Hepatocyte (in vitro differentiated cells): Measurements from ENCODE around the gene ZNF385A.

Experiments
- EZH2phosphoT487 ChIP-seq: fragments of 200-600 bp; sonication (generic); IDR thresholded peaks from one replicate; pipeline ENCODE4 v1.6.1; 2018; ENCODE audit warnings: antibody characterized with exemption, mild to moderate bottlenecking, low read depth, moderate library complexity; ENCODE audit not compliant: unreplicated experiment, severe bottlenecking
- TF ChIP-seq, protein P1 (sequence below): fragments of 200-600 bp; sonication (generic); IDR thresholded peaks from 2 replicates; pipeline ENCODE4 v1.5.1; 2016; ENCODE audit warnings: antibody characterized with exemption, mild to moderate bottlenecking; ENCODE audit not compliant: poor library complexity

DNA sequence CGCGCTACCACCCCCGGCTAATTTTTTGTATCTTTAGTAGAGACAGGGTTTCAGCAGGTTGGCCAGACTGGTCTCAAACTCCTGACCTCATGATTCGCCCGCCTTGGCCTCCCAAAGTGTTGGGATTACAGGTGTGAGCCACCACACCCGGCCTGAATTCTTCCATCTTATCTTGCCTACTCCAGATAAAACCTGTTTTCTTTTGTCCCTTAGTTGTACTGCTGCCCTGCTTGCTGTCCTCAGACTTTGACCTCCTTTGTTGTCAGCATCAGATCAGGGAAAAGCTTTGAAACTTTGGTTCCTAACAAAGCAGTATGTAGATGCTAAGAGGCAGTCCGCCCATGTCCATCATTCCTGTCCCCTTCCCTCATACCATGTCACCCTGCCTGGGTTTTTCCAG, 43.7 kb downstream of the ZNF385A start:
- TF ChIP-seq, protein P1, sequence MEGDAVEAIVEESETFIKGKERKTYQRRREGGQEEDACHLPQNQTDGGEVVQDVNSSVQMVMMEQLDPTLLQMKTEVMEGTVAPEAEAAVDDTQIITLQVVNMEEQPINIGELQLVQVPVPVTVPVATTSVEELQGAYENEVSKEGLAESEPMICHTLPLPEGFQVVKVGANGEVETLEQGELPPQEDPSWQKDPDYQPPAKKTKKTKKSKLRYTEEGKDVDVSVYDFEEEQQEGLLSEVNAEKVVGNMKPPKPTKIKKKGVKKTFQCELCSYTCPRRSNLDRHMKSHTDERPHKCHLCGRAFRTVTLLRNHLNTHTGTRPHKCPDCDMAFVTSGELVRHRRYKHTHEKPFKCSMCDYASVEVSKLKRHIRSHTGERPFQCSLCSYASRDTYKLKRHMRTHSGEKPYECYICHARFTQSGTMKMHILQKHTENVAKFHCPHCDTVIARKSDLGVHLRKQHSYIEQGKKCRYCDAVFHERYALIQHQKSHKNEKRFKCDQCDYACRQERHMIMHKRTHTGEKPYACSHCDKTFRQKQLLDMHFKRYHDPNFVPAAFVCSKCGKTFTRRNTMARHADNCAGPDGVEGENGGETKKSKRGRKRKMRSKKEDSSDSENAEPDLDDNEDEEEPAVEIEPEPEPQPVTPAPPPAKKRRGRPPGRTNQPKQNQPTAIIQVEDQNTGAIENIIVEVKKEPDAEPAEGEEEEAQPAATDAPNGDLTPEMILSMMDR, result no peak
- no peak for TF ChIP-seq EZH2phosphoT487
